ENCODE measurements around the gene PAX5.

DNA sequence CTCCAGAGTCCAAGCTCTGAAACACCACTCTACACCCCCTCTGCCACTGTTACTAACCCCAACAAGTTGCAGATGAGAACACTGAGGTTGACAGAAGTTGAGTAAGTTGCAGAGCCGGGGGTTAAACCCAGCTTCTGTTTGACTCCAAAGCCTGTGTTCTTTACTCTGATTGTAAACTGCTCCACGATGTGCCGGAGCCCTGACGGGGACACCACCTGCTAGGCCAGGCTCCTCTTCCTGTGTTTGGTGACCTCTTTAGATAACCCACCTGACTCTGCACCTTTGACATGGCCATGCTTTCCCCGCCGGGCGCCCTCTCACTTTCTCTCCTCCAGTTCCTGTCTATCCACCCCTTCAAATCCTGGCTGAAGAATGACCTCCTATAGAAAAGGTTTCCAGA, 96.7 kb downstream of the PAX5 start:
- TF ChIP-seq POLR2A (IDR thresholded peaks at IDR 0.05; ENCODE audit: low read length): no peak
- no peak for TF ChIP-seq GATA1 (IDR thresholded peaks at IDR 0.05; ENCODE audit: low read depth, low read length)
